ENCODE results near the gene SLC4A5.

- no peak for TF ChIP-seq CTCF (conservative IDR thresholded peaks at IDR 0.05 in 1 of 2, IDR thresholded peaks at IDR 0.05 in 1 of 2; ENCODE audit: extremely low read depth in 1 of 2, insufficient read depth in 1 of 2, low read depth in 1 of 2, low read length in 2 of 2)
- no peak for TF ChIP-seq EZH2 (IDR thresholded peaks at IDR 0.05; ENCODE audit: borderline replicate concordance, low read length)
These were observed 80.5 kb downstream of the SLC4A5 start for GRCh38 chr2:74262681-74263080.
